AG04450 (cell line): ENCODE data around the gene DYRK1A. TPM values are rescaled to one million over a fixed set of nuclear protein-coding genes. Genes with fewer than 3 reads are reported as not detected.
"Not testable (repeated sequence)": the region's sequence is repeated elsewhere in the genome, so short reads cannot be mapped to it uniquely, and the experiment has no call there.

Experiments used
- CTCF ChIA-PET: fragments of 300-600, 350-600 bp; formaldehyde crosslinking; extraction: SDS; loops from one replicate; lab custom pipeline; 2022; ENCODE audit warnings: antibody characterized with exemption, inconsistent platforms; lab: Charles Lee
- POLR2A ChIA-PET: fragments of 350-600 bp; formaldehyde crosslinking; extraction: SDS; loops from one replicate; lab custom pipeline; 2021; ENCODE audit warnings: antibody characterized with exemption, inconsistent platforms; lab: Yijun Ruan, JAX
- DNase-seq: peaks from one replicate; pipeline ENCODE4 v3.0.0-alpha.2; 2011; ENCODE audit warnings: low read depth, low spot score
- H3K27ac ChIP-seq: one replicate; pipeline ENCODE4 v1.5.1; 2012; ENCODE audit warnings: low read depth, low read length, control low read depth
- H3K27me3 ChIP-seq: one replicate; pipeline ENCODE4 v1.6.0; 2012; ENCODE audit warnings: low read length; ENCODE audit not compliant: control insufficient read depth, insufficient read depth
- H3K4me3 ChIP-seq: 2 replicates; pipeline ENCODE4 v1.5.1; 2011; ENCODE audit warnings: mild to moderate bottlenecking, low read depth, low read length, control low read depth
- H3K9me3 ChIP-seq: 2 replicates; pipeline ENCODE4 v1.5.1; 2012; ENCODE audit warnings: low read length; ENCODE audit not compliant: control insufficient read depth, insufficient read depth
- CTCF ChIP-seq: IDR thresholded peaks from 2 replicates; pipeline ENCODE4 v1.5.1; 2011; ENCODE audit warnings: low read depth, low read length, control low read depth, inconsistent platforms
- polyA plus RNA-seq: library from polyadenylated mRNA; depleted of rRNA; stranded (reverse); fragments of >200 nt; gene quantifications from 2 replicates; pipeline ENCODE4 v1.2.3, GENCODE V29; 2011

DYRK1A gene
- polyA plus RNA-seq, 1 experiment = 33.1 TPM

DNA sequence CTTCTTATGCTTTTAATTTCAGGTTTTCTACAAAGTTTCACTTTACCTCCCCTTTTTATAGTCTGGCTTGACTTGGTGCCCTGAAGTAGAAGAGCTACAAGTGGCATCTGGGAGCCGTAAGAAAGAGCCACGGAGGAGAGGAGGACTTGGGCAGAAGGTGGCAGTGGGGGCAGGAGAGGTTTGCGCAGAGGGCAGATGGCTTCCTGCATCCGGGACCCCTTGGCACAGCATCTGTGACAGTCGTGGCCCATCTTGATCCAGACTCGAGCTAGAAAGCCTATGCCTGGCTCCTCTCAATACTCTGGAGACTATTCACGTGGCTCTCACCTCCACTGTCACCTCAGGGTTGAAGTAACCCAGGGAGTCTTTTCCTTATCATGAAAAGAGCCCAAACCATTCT is 169.1 kb downstream of the DYRK1A start:
- Histone ChIP-seq H3K4me3 (no peak overlapping the region), H3K27me3 (peaks cover 17% of the 10 kb centered on the region), H3K9me3 (peaks cover 15% of the 10 kb centered on the region), H3K27ac (no peak overlapping the region)
- CTCF ChIA-PET = no interaction called here
- TF ChIP-seq CTCF = no peak
- POLR2A ChIA-PET = no interaction called here
- no peak for DNase-seq

DNA sequence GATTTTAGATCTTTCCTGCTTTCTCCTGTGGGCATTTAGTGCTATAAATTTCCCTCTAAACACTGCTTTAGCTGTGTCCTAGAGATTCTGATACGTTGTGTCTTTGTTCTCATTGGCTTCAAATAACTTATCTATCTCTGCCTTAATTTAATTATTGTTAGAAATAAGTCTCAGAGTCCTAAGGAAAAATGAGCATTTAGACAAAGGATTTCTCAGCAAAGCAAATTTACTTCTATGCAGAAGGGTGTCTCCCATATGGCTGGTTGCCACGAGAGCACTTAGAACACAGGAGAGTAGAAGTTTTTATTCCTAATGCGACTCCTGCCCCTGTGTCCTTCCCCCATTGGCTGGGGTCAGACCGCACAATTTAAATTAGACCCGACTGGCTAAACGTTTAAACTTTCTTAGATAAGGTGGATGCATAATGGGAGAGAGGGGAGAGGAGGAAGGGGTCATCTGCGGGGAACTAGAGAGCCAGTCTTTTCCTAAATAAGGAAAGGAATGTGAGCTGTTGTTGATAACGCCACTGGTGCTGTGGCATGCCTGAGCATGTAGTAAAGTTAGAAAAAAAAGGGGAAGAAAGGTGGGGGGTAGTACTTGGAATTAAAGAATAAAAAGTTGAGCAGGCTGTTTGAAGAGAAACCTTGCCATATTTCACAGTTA is 170.2 kb downstream of the DYRK1A start:
- Histone ChIP-seq H3K9me3 (peaks cover 15% of the 10 kb centered on the region), H3K27ac (no peak overlapping the region), H3K27me3 (peaks cover 17% of the 10 kb centered on the region), H3K4me3 (no peak overlapping the region)
- no peak for DNase-seq
- no peak for TF ChIP-seq CTCF
- ChIA-PET POLR2A (no interaction called here), CTCF (no interaction called here)

DNA sequence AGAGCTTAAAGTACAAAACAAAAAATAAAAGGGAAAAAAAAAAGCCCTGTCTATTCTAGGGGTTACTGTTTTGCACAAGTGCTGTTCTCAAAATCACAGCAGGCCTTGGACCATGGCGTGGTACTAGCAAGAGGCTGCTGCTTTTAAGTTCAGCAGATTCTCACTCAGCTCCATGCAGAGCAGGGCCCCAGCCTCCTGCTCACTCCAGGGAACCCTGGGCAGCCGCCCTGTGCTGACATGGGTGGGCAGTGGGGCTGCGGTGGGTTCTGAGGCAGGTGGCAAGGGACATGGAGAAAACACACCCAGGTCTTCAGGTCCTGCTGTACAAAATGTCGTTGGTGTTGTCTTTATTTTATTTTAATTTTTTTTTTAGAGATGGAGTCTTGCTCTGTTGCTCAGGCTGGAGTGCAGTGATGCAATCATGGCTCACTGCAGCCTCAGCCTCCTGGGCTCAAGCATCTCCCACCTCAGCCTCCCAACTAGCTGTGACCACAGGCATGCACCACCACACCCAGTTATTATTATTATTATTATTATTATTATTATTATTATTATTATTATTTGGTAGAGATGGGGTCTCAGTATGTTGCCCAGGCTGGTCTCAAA is 170.9 kb downstream of the DYRK1A start:
- no peak for DNase-seq
- H3K9me3 ChIP-seq = peaks cover 15% of the 10 kb centered on the region
- no peak overlapping the region for H3K4me3 ChIP-seq
- ChIA-PET POLR2A (no interaction called here), CTCF (no interaction called here)
- TF ChIP-seq CTCF = no peak
- H3K27ac ChIP-seq = no peak overlapping the region
- H3K27me3 ChIP-seq = peaks cover 17% of the 10 kb centered on the region

DNA sequence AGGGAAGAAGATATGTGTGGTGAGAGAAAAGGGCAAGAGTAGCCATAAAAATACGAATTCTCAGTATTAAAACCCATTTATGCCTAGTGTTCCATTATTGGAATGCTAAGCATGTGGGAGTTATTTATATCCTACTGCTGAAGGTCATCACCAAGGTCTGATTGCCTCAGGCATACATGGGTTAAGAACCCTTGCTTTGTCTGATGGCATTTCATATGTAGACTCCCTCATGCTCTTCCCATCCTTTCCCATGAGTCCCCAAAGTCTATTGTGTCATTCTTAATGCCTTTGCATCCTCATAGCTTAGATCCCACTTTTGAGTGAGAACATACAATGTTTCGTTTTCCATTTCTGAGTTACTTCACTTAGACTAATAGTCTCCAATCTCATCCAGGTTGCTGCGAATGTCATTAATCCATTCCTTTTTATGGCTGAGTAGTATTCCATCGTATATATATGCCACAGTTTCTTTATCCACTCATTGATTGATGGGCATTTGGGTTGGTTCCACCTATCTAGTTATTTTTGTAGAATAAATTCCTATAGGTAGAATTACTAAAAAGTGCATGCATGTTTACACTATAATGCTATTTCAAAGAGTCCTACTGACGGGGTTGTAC is 172.5 kb downstream of the DYRK1A start:
- H3K27me3 ChIP-seq = peaks cover 13% of the 10 kb centered on the region
- ChIA-PET CTCF (no interaction called here), POLR2A (interaction anchor here (0.6 kb wide), 1 partner anchor 25 kb away, joined by 4 read pairs; no protein-coding TSS in a partner anchor)
- H3K27ac ChIP-seq = no peak overlapping the region
- no peak for DNase-seq
- H3K9me3 ChIP-seq = peaks cover 15% of the 10 kb centered on the region
- TF ChIP-seq CTCF = no peak
- no peak overlapping the region for H3K4me3 ChIP-seq

DNA sequence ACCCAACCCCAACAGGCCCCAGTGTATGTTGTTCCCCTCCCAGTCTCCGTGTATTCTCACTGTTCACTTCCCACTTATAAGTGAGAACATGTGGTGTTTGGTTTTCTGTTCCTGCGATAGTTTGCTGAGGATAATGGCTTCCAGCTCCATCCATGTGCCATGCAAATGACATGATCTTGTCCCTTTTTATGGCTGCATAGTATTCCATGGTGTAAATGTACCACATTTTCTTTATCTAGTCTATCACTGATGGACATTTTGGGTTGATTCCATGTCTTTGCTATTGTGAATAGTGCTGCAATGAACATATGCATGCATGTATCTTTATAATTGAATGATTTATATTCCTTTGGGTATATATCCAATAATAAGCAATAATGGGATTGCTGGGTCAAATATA is 174.6 kb downstream of the DYRK1A start:
- H3K4me3 ChIP-seq, DNase-seq, H3K9me3 ChIP-seq, CTCF ChIA-PET, POLR2A ChIA-PET, H3K27me3 ChIP-seq, H3K27ac ChIP-seq: not testable (repeated sequence)
